C4-2B (cell line): ENCODE data around the gene FAM168A.

ENCODE experiments used
- H3K27ac ChIP-seq: fragments of 450-650 bp; 2 replicates; pipeline ENCODE4 v1.5.1; 2017
- ZFX ChIP-seq: fragments of 450-650 bp; IDR thresholded peaks from 2 replicates; pipeline ENCODE4 v1.6.1; 2017
- TF ChIP-seq, protein P1 (sequence below): fragments of 450-650 bp; conservative IDR thresholded peaks from 2 replicates; pipeline ENCODE4 v1.5.1; 2017; ENCODE audit warnings: mild to moderate bottlenecking

The FAM168A gene, protein sequence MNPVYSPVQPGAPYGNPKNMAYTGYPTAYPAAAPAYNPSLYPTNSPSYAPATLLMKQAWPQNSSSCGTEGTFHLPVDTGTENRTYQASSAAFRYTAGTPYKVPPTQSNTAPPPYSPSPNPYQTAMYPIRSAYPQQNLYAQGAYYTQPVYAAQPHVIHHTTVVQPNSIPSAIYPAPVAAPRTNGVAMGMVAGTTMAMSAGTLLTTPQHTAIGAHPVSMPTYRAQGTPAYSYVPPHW

GRCh38 chr11:73597956-73598718 is at the start of gene FAM168A:
Gene FAM168A, minus strand, starts transcription at chr11:73598112. Its CDS starts 129,638 bp downstream, at chr11:73468474.
- H3K27ac ChIP-seq = peak within 1 kb of the TSS; percentile 79

GRCh38 chr11:73647459-73648100 is 49.7 kb upstream of the FAM168A start:
- no peak for TF ChIP-seq ZFX
- TF ChIP-seq, protein P1, sequence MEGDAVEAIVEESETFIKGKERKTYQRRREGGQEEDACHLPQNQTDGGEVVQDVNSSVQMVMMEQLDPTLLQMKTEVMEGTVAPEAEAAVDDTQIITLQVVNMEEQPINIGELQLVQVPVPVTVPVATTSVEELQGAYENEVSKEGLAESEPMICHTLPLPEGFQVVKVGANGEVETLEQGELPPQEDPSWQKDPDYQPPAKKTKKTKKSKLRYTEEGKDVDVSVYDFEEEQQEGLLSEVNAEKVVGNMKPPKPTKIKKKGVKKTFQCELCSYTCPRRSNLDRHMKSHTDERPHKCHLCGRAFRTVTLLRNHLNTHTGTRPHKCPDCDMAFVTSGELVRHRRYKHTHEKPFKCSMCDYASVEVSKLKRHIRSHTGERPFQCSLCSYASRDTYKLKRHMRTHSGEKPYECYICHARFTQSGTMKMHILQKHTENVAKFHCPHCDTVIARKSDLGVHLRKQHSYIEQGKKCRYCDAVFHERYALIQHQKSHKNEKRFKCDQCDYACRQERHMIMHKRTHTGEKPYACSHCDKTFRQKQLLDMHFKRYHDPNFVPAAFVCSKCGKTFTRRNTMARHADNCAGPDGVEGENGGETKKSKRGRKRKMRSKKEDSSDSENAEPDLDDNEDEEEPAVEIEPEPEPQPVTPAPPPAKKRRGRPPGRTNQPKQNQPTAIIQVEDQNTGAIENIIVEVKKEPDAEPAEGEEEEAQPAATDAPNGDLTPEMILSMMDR = no peak

More at GRCh38 chr11:73597956-73598718, at the start of gene FAM168A:
- TF ChIP-seq ZFX = peak; percentile 82
- TF ChIP-seq, protein P1 = no peak; the same call in 1 of the 2 replicates

DNA sequence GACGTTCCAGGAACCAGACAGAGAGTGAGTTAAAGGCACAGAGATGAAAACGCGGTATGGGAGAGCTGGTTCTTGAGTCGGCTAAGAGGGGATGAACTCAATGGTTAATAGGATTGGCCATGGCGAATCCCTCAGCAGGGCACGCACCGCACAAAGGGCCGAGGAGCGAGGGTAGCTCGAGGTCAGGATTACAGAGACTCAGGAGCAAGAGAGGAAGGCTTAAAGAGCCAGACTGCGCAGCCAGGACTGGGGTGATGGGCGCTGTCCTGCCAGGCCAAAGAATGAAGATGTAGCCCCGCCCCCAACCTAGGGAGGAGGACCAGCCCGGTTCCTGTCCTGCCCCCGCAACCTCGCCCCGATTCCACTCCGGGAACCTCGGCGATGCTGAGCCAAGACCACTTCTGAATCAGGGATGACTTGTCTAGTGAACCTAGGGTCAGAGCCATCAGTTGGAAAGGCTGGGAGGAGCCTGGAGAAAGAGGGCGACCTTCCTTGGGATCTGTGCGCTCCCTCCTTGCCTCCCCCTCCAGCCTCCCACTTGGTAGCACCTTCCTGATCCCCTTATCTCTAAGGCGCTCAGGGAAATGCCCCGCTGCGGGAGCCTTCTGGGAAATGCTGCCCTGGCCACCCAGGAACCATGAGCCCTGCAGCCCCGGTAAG is 48.2 kb upstream of the FAM168A start, which contains the start of gene PLEKHB1:
PLEKHB1 (plus strand) TSS at position 610 of the 660 bp plus-strand sequence; CDS start at position 638, 28 bp downstream.
- H3K27ac ChIP-seq = peak within 1 kb of the TSS; percentile 49; the same call in 1 of the 2 replicates
- TF ChIP-seq, protein P1 = no peak
- TF ChIP-seq ZFX = no peak

More at GRCh38 chr11:73647459-73648100, 49.7 kb upstream of the FAM168A start:
- peak overlapping the region; percentile 49 for H3K27ac ChIP-seq

DNA sequence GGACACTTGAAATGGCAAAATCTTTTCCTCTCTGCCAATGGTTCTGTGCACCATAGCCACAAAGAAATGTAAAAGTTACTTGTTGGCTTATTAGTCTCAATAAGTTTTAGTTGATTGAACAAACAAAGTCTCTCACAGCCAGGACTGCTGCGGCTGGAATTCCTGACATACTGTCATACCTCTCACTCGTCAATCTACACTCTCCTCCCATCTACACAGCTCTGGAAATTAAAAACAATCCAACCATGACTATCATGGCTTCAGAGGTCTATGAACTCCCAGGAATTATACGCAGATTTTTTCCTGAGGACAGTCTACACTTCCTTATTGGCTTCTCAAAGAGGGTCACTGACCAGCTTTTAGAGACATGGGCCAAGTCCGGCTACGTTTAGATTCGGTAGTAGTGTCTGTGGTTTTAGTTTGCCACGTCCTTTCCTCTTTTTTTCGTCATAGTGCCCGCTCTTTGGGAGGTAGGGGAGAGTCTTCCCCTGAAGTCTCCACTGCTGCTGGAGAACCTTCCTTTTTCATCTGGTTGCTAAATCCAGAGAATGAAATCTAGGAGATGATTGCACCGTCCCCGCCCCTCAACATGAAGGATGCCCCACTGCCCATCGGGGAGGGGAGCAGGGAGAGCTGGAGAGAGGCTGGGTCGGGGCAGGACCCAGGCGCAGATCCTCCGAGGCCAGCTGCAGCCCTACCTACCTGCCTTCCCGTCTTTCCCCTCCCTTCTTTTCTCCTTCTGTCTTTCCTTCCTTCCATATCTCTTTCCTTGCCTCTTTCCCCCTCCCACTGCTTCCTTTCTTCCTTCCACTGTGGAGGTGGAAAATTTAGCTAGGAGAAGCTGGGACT is 47.4 kb upstream of the FAM168A start:
- no peak for TF ChIP-seq ZFX
- TF ChIP-seq, protein P1 = no peak
- H3K27ac ChIP-seq = no peak overlapping the region

DNA sequence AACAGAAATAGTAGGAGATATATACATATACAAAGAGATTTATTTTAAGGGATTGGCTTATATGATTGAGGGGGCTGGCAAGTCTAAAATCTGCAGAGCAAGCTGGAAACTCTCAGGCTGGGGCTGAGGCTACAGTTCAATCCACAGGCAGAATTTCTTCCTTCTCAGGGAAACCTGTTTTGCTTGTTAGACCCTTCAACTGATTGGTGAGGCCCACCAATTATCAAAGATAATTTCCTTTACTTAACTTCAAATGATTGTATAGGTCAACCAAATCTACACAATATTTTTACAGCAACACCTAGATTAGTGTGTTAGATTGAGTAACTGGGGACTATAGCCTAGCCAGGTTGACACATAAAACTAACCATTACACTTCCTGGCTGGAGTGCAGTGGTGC is 43.8 kb upstream of the FAM168A start:
- H3K27ac ChIP-seq = no peak overlapping the region

GRCh38 chr11:73640592-73640991 is 42.7 kb upstream of the FAM168A start:
- TF ChIP-seq, protein P1 = no peak
- TF ChIP-seq ZFX = no peak

More for the DNA sequence above, 43.8 kb upstream of the FAM168A start:
- TF ChIP-seq, protein P1 = no peak
- TF ChIP-seq ZFX = no peak

More at GRCh38 chr11:73640592-73640991, 42.7 kb upstream of the FAM168A start:
- H3K27ac ChIP-seq = no peak overlapping the region
